GM23248 (cell line): ENCODE measurements around the gene TNFRSF1A.

Experiments
- EZH2 ChIP-seq: fragments of 200-600 bp; sonication (generic); IDR thresholded peaks from 2 replicates; pipeline ENCODE4 v1.6.1; 2018; ENCODE audit warnings: antibody characterized with exemption, mild to moderate bottlenecking; ENCODE audit not compliant: insufficient read depth, poor library complexity, severe bottlenecking
- EZH2phosphoT487 ChIP-seq: fragments of 200-600 bp; sonication (generic); IDR thresholded peaks from 2 replicates; pipeline ENCODE4 v1.6.1; 2018; ENCODE audit warnings: antibody characterized with exemption, moderate library complexity, mild to moderate bottlenecking, low read depth; ENCODE audit not compliant: insufficient read depth

DNA sequence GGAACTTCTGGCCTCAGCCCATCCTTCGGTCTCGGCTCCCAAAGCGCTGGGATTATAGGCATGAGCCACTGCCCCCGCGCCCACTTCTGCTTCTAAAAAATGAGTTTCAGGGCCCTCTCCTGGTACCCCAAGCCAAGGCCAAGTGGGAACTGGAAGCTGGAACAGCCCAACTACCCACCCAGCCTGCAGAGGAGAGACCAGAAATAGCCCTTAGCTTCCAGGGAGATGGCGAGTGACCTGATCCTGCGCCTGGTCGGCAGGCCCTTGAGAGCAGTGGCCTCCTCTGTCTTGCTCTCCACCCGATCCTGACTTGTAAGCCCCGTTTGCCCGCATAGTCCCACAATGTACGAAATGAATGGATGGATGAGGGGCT, 62.6 kb downstream of the TNFRSF1A start:
- TF ChIP-seq EZH2 (no peak), EZH2phosphoT487 (no peak)
